ENCODE measurements around the gene SPRYD3. TPM values are rescaled to one million over a fixed set of nuclear protein-coding genes. Genes with fewer than 3 reads are reported as not detected.

The SPRYD3 gene
- total RNA-seq, 1 experiment from 2014 or later: 47.5 TPM

GRCh38 chr12:53090105-53090504, 10.9 kb upstream of the SPRYD3 start:
- no peak overlapping the region for H3K4me3 ChIP-seq (replicated peaks in 1 of 2; ENCODE audit: low read depth in 1 of 2, low read length in 2 of 2)
- H3K27me3 ChIP-seq (ENCODE audit: insufficient read depth, low read length): no peaks in the 10 kb centered on the region
- peaks cover 0 to 2% of the 10 kb centered on the region in 2 experiments; a peak in 2 of 4 replicates for H3K9me3 ChIP-seq (ENCODE audit: control insufficient read depth in 1 of 2, insufficient read depth in 1 of 2, low read depth in 1 of 2, low read length in 2 of 2)
- no peak overlapping the region for H3K27ac ChIP-seq (ENCODE audit: low read depth, low read length)
- CTCF ChIA-PET: no interaction called here
- H2AFZ ChIP-seq (ENCODE audit: low read depth, low read length, poor library complexity, severe bottlenecking): no peak overlapping the region
- no peak overlapping the region for H3K4me2 ChIP-seq (ENCODE audit: low read length)
- no peaks in the 10 kb centered on the region for H4K20me1 ChIP-seq (ENCODE audit: insufficient read depth)
- H3K36me3 ChIP-seq (ENCODE audit: control insufficient read depth in 1 of 2, insufficient read depth in 2 of 2, low read length in 2 of 2): no peaks in the 10 kb centered on the region
- BruUV-seq (replicated peaks): no TSS peak
- no peak for DNase-seq (ENCODE audit: low read depth, low spot score)
- POLR2A ChIA-PET: interaction anchor here (1.3 kb wide), 1 partner anchor 10 kb away, joined by 5 read pairs; the partner anchor contains the start of gene SPRYD3
- RAD21 ChIA-PET (ENCODE audit: low non-redundant PET in 1 of 2, low total read pairs in 2 of 2, uncharacterized antibody in 2 of 2, unreplicated experiment in 2 of 2): no interaction called here
- no peak for TF ChIP-seq CTCF (IDR thresholded peaks at IDR 0.05 in 2 of 3, conservative IDR thresholded peaks at IDR 0.05 in 1 of 3; ENCODE audit: borderline replicate concordance in 1 of 3, insufficient read depth in 1 of 3, low read depth in 2 of 3, low read length in 2 of 3)
- no peak for TF ChIP-seq JUND (IDR thresholded peaks at IDR 0.05)
- no peak for TF ChIP-seq POLR2A (IDR thresholded peaks at IDR 0.05; ENCODE audit: borderline replicate concordance, extremely low read depth, insufficient read depth, insufficient read length)
- TF ChIP-seq ZFX (IDR thresholded peaks at IDR 0.05): no peak
- no peak for TF ChIP-seq ELF1 (IDR thresholded peaks at IDR 0.05; ENCODE audit: borderline replicate concordance, low read depth)
- TF ChIP-seq MAX (IDR thresholded peaks at IDR 0.05): no peak
- TF ChIP-seq EGR1 (IDR thresholded peaks at IDR 0.05; ENCODE audit: low read depth): no peak
- no peak for TF ChIP-seq POLR2AphosphoS5 (IDR thresholded peaks at IDR 0.05; ENCODE audit: low read depth, low read length)
- TF ChIP-seq ZNF274 (IDR thresholded peaks at IDR 0.05; ENCODE audit: low read depth, low read length): no peak
- no peak for TF ChIP-seq FOSL1 (IDR thresholded peaks at IDR 0.05; ENCODE audit: low read depth)
- TF ChIP-seq EZH2phosphoT487 (IDR thresholded peaks at IDR 0.05; ENCODE audit: borderline replicate concordance): no peak
- TF ChIP-seq REST (IDR thresholded peaks at IDR 0.05; ENCODE audit: low read depth): no peak
- no peak for TF ChIP-seq ATF3 (IDR thresholded peaks at IDR 0.05)
- no peak for TF ChIP-seq CBX3 (IDR thresholded peaks at IDR 0.05; ENCODE audit: low read depth)
- TF ChIP-seq TCF7L2 (IDR thresholded peaks at IDR 0.05; ENCODE audit: borderline replicate concordance, extremely low read depth, insufficient read depth, insufficient read length): no peak
- no peak for TF ChIP-seq ZBTB33 (IDR thresholded peaks at IDR 0.05; ENCODE audit: extremely low read depth, insufficient replicate concordance, low read length)
- no peak for TF ChIP-seq CEBPB (IDR thresholded peaks at IDR 0.05; ENCODE audit: low read depth)
- no peak for ATAC-seq
- H3K79me2 ChIP-seq (ENCODE audit: insufficient read depth, low read length): no peaks in the 10 kb centered on the region
- no peak overlapping the region for H3K9ac ChIP-seq (ENCODE audit: low read length)
- no peaks in the 10 kb centered on the region; the same call in 1 of the 2 replicates for H3K9me2 ChIP-seq (ENCODE audit: insufficient read depth)
- H3K4me1 ChIP-seq (ENCODE audit: control insufficient read depth in 1 of 2, insufficient read depth in 2 of 2, low read length in 2 of 2): peaks cover 11 to 17% of the 10 kb centered on the region in 2 experiments
- intact Hi-C loops (cut with micrococcal nuclease): no loop called here
